SK-N-SH (cell line): ENCODE results near the gene DPAGT1. TPM values are rescaled to one million over a fixed set of nuclear protein-coding genes. Genes with fewer than 3 reads are reported as not detected.
"Not testable (repeated sequence)": the region's sequence is repeated elsewhere in the genome, so short reads cannot be mapped to it uniquely, and the experiment has no call there.

Experiments used
- CTCF ChIA-PET: fragments of 300-600, 350-600 bp; formaldehyde crosslinking; extraction: SDS; loops from one replicate; lab custom pipeline; 2021; lab: Yijun Ruan, JAX
- POLR2A ChIA-PET: fragments of 350-600 bp; sonication (Branson Sonifier 250); formaldehyde crosslinking; extraction: SDS; loops from one replicate; lab custom pipeline; 2020; ENCODE audit warnings: antibody characterized with exemption, inconsistent platforms; lab: Yijun Ruan, JAX
- DNase-seq: peaks from one replicate; pipeline ENCODE4 v3.0.0; 2012
- H2AFZ ChIP-seq: fragments of 200-600 bp; sonication (generic); 2 replicates; pipeline ENCODE4 v1.8.1; 2016; ENCODE audit warnings: antibody characterized with exemption, mild to moderate bottlenecking, low read depth
- H3F3A ChIP-seq: fragments of 200-600 bp; sonication (generic); replicated peaks from 2 replicates; pipeline ENCODE3; 2016; ENCODE audit warnings: antibody characterized with exemption, mild to moderate bottlenecking; ENCODE audit not compliant: insufficient read depth
- H3K27ac ChIP-seq, 2 experiments: fragments of 200-500 bp in 1 of 2; fragments of 200-600 bp in 1 of 2; sonication (Bioruptor generic) in 1 of 2; sonication (generic), shearing (Covaris generic) in 1 of 2; 2 replicates each; pipeline versions ENCODE4 v1.5.1 to v1.6.1; 2014 to 2016; ENCODE audit warnings: low read depth in 2 of 2, inconsistent platforms in 1 of 2, low read length in 1 of 2, mild to moderate bottlenecking in 1 of 2, mixed read lengths in 1 of 2
- H3K27me3 ChIP-seq: fragments of 200-600 bp; sonication (generic), shearing (Covaris generic); 2 replicates; pipeline ENCODE4 v1.6.1; 2016; ENCODE audit warnings: mixed run types; ENCODE audit not compliant: insufficient read depth
- H3K36me3 ChIP-seq, 2 experiments: fragments of 200-500 bp in 1 of 2; fragments of 200-600 bp in 1 of 2; sonication (Bioruptor generic) in 1 of 2; sonication (generic) in 1 of 2; replicated peaks in 1 of 2; 2 replicates each; pipeline versions ENCODE3 to v1.5.1; 2014 to 2016; ENCODE audit warnings: low read length in 1 of 2, mild to moderate bottlenecking in 1 of 2; ENCODE audit not compliant: insufficient read depth in 2 of 2, control insufficient read depth in 1 of 2
- H3K4me1 ChIP-seq, 2 experiments: fragments of 200-500 bp in 1 of 2; fragments of 200-600 bp in 1 of 2; sonication (Bioruptor generic) in 1 of 2; sonication (generic), shearing (Covaris generic) in 1 of 2; 2 replicates each; pipeline versions ENCODE4 v1.5.1 to v1.6.1; 2014 to 2016; ENCODE audit warnings: low read depth in 1 of 2, low read length in 1 of 2, mixed run types in 1 of 2; ENCODE audit not compliant: insufficient read depth in 2 of 2, control insufficient read depth in 1 of 2
- H3K4me2 ChIP-seq: fragments of 200-600 bp; sonication (generic), shearing (Covaris generic); 2 replicates; pipeline ENCODE4 v1.6.1; 2017; ENCODE audit warnings: mixed run types
- H3K4me3 ChIP-seq, 2 experiments: fragments of 200-500 bp in 1 of 2; fragments of 200-600 bp in 1 of 2; sonication (Bioruptor generic) in 1 of 2; sonication (generic), shearing (Covaris generic) in 1 of 2; 2 replicates each; pipeline versions ENCODE4 v1.5.1 to v1.8.1; 2014 to 2016; ENCODE audit warnings: low read depth in 2 of 2, inconsistent platforms in 1 of 2, low read length in 1 of 2, mild to moderate bottlenecking in 1 of 2, mixed read lengths in 1 of 2, moderate library complexity in 1 of 2
- H3K79me2 ChIP-seq: fragments of 200-600 bp; sonication (generic); 2 replicates; pipeline ENCODE4 v1.8.1; 2017; ENCODE audit warnings: mild to moderate bottlenecking; ENCODE audit not compliant: insufficient read depth
- H3K9ac ChIP-seq: fragments of 200-600 bp; sonication (generic); 2 replicates; pipeline ENCODE4 v1.6.1; 2017; ENCODE audit warnings: mixed run types
- H3K9me2 ChIP-seq: fragments of 200-600 bp; sonication (generic); 2 replicates; pipeline ENCODE4 v1.6.1; 2017; ENCODE audit warnings: mixed run types
- H3K9me3 ChIP-seq: fragments of 200-600 bp; sonication (generic); 2 replicates; pipeline ENCODE4 v1.6.1; 2017; ENCODE audit warnings: mixed run types, mild to moderate bottlenecking, moderate library complexity
- H4K20me1 ChIP-seq: fragments of 200-600 bp; sonication (generic); 2 replicates; pipeline ENCODE4 v1.6.1; 2017; ENCODE audit warnings: mild to moderate bottlenecking, mixed run types; ENCODE audit not compliant: insufficient read depth
- EZH2phosphoT487 ChIP-seq: fragments of 200-600 bp; sonication (generic); IDR thresholded peaks from 2 replicates; pipeline ENCODE4 v1.6.1; 2017; ENCODE audit warnings: low read depth, mixed run types, mild to moderate bottlenecking, antibody characterized with exemption, moderate library complexity, borderline replicate concordance
- FOSL2 ChIP-seq: IDR thresholded peaks from 2 replicates; pipeline ENCODE4 v1.4.0; 2012; ENCODE audit warnings: low read depth, mild to moderate bottlenecking, moderate library complexity, borderline replicate concordance
- FOXM1 ChIP-seq: IDR thresholded peaks from 2 replicates; pipeline ENCODE4 v1.4.0; 2012; ENCODE audit warnings: low read depth, mild to moderate bottlenecking
- GABPA ChIP-seq: IDR thresholded peaks from 2 replicates; pipeline ENCODE4 v1.4.0; 2012; ENCODE audit warnings: low read depth, mild to moderate bottlenecking
- JUND ChIP-seq: IDR thresholded peaks from 2 replicates; pipeline ENCODE4 v1.4.0; 2012
- MXI1 ChIP-seq: IDR thresholded peaks from 2 replicates; pipeline ENCODE4 v1.6.1; 2012; ENCODE audit warnings: mild to moderate bottlenecking, low read depth, low read length, improper control_type of control experiment
- NFIC ChIP-seq: IDR thresholded peaks from 2 replicates; pipeline ENCODE4 v1.4.0; 2012; ENCODE audit warnings: borderline replicate concordance
- POLR2AphosphoS5 ChIP-seq: IDR thresholded peaks from 2 replicates; pipeline ENCODE4 v1.6.1; 2012; ENCODE audit warnings: low read depth, low read length
- RCOR1 ChIP-seq: fragments of 150-350 bp; IDR thresholded peaks from 2 replicates; pipeline ENCODE4 v1.6.1; 2017; ENCODE audit warnings: antibody characterized with exemption, low read length
- SMC3 ChIP-seq: IDR thresholded peaks from 2 replicates; pipeline ENCODE4 v1.6.1; 2012; ENCODE audit warnings: low read depth, low read length, improper control_type of control experiment
- TCF12 ChIP-seq: IDR thresholded peaks from 2 replicates; pipeline ENCODE4 v1.4.0; 2012
- TEAD4 ChIP-seq: IDR thresholded peaks from 2 replicates; pipeline ENCODE4 v1.4.0; 2012; ENCODE audit warnings: mild to moderate bottlenecking, borderline replicate concordance; ENCODE audit not compliant: insufficient read depth
- YY1 ChIP-seq: IDR thresholded peaks from 2 replicates; pipeline ENCODE4 v1.4.0; 2012; ENCODE audit warnings: low read depth, mild to moderate bottlenecking
- WGBS: methylation state at CpG from one replicate; pipeline ENCODE4 v1.1.6; 2017; ENCODE audit warnings: low lambda C conversion rate; 5-methylcytosine and 5-hydroxymethylcytosine counted together
- polyA plus RNA-seq, 3 experiments: library from polyadenylated mRNA; depleted of rRNA; stranded (reverse); fragments of >200 nt; gene quantifications; 2 replicates each; pipeline ENCODE4 v1.2.3, GENCODE V29; 2012
- TF ChIP-seq, protein P1 (sequence below): fragments of 150-350 bp; IDR thresholded peaks from 2 replicates; pipeline ENCODE4 v1.6.1; 2017; ENCODE audit warnings: antibody characterized with exemption, low read length, low read depth, borderline replicate concordance
- TF ChIP-seq, protein P2 (sequence below): fragments of 150-350 bp; IDR thresholded peaks from 2 replicates; pipeline ENCODE4 v1.6.1; 2016; ENCODE audit warnings: mild to moderate bottlenecking, low read depth, low read length
- TF ChIP-seq, protein P3 (sequence below): IDR thresholded peaks from 2 replicates; pipeline ENCODE4 v1.6.1; 2012; ENCODE audit warnings: mild to moderate bottlenecking, low read depth, low read length, moderate library complexity

Gene DPAGT1
- polyA plus RNA-seq, 1 of the 3 experiments (the other 2 are of a cell fraction): 99.5 TPM

- TF ChIP-seq TCF12: no peak
- TF ChIP-seq, protein P1, sequence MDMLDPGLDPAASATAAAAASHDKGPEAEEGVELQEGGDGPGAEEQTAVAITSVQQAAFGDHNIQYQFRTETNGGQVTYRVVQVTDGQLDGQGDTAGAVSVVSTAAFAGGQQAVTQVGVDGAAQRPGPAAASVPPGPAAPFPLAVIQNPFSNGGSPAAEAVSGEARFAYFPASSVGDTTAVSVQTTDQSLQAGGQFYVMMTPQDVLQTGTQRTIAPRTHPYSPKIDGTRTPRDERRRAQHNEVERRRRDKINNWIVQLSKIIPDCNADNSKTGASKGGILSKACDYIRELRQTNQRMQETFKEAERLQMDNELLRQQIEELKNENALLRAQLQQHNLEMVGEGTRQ: no peak
- no peak for TF ChIP-seq GABPA
- TF ChIP-seq JUND: no peak
- TF ChIP-seq MXI1: no peak
- no peak for TF ChIP-seq FOXM1
- TF ChIP-seq RCOR1: no peak
- no peak for TF ChIP-seq TEAD4
- TF ChIP-seq POLR2AphosphoS5: no peak
- no peak for TF ChIP-seq YY1
- TF ChIP-seq EZH2phosphoT487: no peak
- TF ChIP-seq, protein P2, sequence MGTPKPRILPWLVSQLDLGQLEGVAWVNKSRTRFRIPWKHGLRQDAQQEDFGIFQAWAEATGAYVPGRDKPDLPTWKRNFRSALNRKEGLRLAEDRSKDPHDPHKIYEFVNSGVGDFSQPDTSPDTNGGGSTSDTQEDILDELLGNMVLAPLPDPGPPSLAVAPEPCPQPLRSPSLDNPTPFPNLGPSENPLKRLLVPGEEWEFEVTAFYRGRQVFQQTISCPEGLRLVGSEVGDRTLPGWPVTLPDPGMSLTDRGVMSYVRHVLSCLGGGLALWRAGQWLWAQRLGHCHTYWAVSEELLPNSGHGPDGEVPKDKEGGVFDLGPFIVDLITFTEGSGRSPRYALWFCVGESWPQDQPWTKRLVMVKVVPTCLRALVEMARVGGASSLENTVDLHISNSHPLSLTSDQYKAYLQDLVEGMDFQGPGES: no peak
- TF ChIP-seq FOSL2: no peak
- TF ChIP-seq NFIC: no peak
- TF ChIP-seq, protein P3, sequence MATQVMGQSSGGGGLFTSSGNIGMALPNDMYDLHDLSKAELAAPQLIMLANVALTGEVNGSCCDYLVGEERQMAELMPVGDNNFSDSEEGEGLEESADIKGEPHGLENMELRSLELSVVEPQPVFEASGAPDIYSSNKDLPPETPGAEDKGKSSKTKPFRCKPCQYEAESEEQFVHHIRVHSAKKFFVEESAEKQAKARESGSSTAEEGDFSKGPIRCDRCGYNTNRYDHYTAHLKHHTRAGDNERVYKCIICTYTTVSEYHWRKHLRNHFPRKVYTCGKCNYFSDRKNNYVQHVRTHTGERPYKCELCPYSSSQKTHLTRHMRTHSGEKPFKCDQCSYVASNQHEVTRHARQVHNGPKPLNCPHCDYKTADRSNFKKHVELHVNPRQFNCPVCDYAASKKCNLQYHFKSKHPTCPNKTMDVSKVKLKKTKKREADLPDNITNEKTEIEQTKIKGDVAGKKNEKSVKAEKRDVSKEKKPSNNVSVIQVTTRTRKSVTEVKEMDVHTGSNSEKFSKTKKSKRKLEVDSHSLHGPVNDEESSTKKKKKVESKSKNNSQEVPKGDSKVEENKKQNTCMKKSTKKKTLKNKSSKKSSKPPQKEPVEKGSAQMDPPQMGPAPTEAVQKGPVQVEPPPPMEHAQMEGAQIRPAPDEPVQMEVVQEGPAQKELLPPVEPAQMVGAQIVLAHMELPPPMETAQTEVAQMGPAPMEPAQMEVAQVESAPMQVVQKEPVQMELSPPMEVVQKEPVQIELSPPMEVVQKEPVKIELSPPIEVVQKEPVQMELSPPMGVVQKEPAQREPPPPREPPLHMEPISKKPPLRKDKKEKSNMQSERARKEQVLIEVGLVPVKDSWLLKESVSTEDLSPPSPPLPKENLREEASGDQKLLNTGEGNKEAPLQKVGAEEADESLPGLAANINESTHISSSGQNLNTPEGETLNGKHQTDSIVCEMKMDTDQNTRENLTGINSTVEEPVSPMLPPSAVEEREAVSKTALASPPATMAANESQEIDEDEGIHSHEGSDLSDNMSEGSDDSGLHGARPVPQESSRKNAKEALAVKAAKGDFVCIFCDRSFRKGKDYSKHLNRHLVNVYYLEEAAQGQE: no peak
- TF ChIP-seq SMC3: no peak
- H3K4me2 ChIP-seq: no peak overlapping the region
- H3K4me1 ChIP-seq: peaks cover 4 to 6% of the 10 kb centered on the region in 2 experiments; a peak in 2 of 4 replicates
- no peaks in the 10 kb centered on the region for H3K27me3 ChIP-seq
- H2AFZ ChIP-seq: no peak overlapping the region
- DNase-seq: no peak
- H3K9ac ChIP-seq: no peak overlapping the region
- H3K27ac ChIP-seq: no peak overlapping the region
- CTCF ChIA-PET: interaction anchor here (1.4 to 1.6 kb wide), 2 partner anchors 41 to 145 kb away, joined by 3 to 4 read pairs; partner anchors contain the start of gene CBL
- peaks cover 0 to 4% of the 10 kb centered on the region in 2 experiments for H3K36me3 ChIP-seq
- peaks cover 19% of the 10 kb centered on the region for H3K79me2 ChIP-seq
- 84% methylated on average over 3 of the region's 3 CpGs for WGBS
- H3K9me2 ChIP-seq: no peaks in the 10 kb centered on the region
- no peaks in the 10 kb centered on the region for H4K20me1 ChIP-seq
- no peak overlapping the region for H3K4me3 ChIP-seq
- POLR2A ChIA-PET: interaction anchor here (0.6 kb wide), 1 partner anchor 81 kb away, joined by 3 read pairs; no protein-coding TSS in a partner anchor
- H3F3A ChIP-seq: peaks cover 19% of the 10 kb centered on the region
- H3K9me3 ChIP-seq: no peaks in the 10 kb centered on the region
These were observed 40.4 kb downstream of the DPAGT1 start for GRCh38 chr11:119061256-119061655.

DNA sequence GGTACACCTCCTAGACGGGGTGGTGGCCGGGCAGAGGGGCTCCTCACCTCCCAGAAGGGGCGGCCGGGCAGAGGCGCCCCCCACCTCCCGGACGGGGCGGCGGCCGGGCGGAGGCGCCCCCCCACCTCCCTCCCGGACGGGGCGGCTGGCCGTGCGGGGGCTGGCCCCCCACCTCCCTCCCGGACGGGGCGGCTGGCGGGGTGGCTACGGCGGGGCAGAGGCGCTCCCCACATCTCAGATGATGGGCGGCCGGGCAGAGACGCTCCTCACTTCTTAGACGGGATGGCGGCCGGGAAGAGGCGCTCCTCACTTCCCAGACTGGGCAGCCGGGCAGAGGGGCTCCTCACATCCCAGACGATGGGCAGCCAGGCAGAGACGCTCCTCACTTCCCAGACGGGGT is 42.5 kb downstream of the DPAGT1 start:
- 86% methylated on average over 2 of the region's 35 CpGs for WGBS
- H3K9ac ChIP-seq, H3K4me2 ChIP-seq, H4K20me1 ChIP-seq, POLR2A ChIA-PET, H3K27me3 ChIP-seq, DNase-seq, H3K27ac ChIP-seq, H3K9me2 ChIP-seq, H3K4me3 ChIP-seq, CTCF ChIA-PET, H2AFZ ChIP-seq, H3K9me3 ChIP-seq: not testable (repeated sequence)
- Histone ChIP-seq H3F3A (peaks cover 11% of the 10 kb centered on the region), H3K36me3 (peaks cover 11 to 17% of the 10 kb centered on the region in 2 experiments), H3K4me1 (peaks cover 12 to 21% of the 10 kb centered on the region in 2 experiments; a peak in 2 of 4 replicates), H3K79me2 (peaks cover 32% of the 10 kb centered on the region)
